ENCODE measurements around the gene PAIP1. TPM values are rescaled to one million over a fixed set of nuclear protein-coding genes. Genes with fewer than 3 reads are reported as not detected.

The PAIP1 gene
- total RNA-seq, 6 experiments from 2014 or later: 58.2 to 70.8 (median 67.1) TPM

DNA sequence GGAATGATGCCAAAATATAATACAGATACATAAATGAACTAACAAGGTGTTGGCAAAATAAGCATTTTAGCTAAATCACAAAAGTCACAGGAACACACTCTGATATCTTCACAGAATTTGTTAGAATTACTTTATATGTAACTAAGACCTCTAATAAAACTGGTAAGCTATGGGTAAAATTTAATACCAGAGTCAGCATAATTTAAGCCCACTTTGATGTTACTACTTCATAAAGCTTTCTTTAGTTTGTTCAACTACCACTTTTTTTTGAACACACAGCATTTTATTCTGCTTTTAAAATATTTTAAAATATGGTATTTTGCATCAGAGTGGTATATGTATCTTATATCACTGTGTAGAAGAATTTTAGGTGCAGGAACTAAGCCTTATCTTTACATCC lies 19.9 kb downstream of the PAIP1 start:
- no peaks in the 10 kb centered on the region for H3K9me3 Mint-ChIP-seq
- TF ChIP-seq CTCF (IDR thresholded peaks at IDR 0.05): no peak
- H3K4me3 Mint-ChIP-seq: no peak overlapping the region
- H3K27ac Mint-ChIP-seq: no peak overlapping the region
- H3K36me3 Mint-ChIP-seq (ENCODE audit: low read depth): peaks cover 43% of the 10 kb centered on the region
- no peak for DNase-seq
- no peaks in the 10 kb centered on the region for H3K27me3 Mint-ChIP-seq (ENCODE audit: insufficient read depth)
- no peaks in the 10 kb centered on the region for H3K4me1 Mint-ChIP-seq (ENCODE audit: low read depth)

- Mint-ChIP-seq H3K4me1 (ENCODE audit: low read depth) (no peaks in the 10 kb centered on the region), H3K27ac (no peak overlapping the region), H3K27me3 (ENCODE audit: insufficient read depth) (no peaks in the 10 kb centered on the region), H3K4me3 (no peak overlapping the region), H3K9me3 (no peaks in the 10 kb centered on the region), H3K36me3 (ENCODE audit: low read depth) (peaks cover 49% of the 10 kb centered on the region)
- no peak for DNase-seq
- TF ChIP-seq CTCF (IDR thresholded peaks at IDR 0.05): no peak
Measured at GRCh38 chr5:43533646-43534045, 23.2 kb downstream of the PAIP1 start.

GRCh38 chr5:43530648-43531047 lies 26.2 kb downstream of the PAIP1 start:
- Mint-ChIP-seq H3K4me1 (ENCODE audit: low read depth) (no peaks in the 10 kb centered on the region), H3K36me3 (ENCODE audit: low read depth) (peaks cover 52% of the 10 kb centered on the region), H3K4me3 (no peak overlapping the region), H3K27me3 (ENCODE audit: insufficient read depth) (no peaks in the 10 kb centered on the region; the same call in 1 of the 2 replicates), H3K9me3 (no peaks in the 10 kb centered on the region), H3K27ac (no peak overlapping the region)
- DNase-seq: no peak
- no peak for TF ChIP-seq CTCF (IDR thresholded peaks at IDR 0.05)

DNA sequence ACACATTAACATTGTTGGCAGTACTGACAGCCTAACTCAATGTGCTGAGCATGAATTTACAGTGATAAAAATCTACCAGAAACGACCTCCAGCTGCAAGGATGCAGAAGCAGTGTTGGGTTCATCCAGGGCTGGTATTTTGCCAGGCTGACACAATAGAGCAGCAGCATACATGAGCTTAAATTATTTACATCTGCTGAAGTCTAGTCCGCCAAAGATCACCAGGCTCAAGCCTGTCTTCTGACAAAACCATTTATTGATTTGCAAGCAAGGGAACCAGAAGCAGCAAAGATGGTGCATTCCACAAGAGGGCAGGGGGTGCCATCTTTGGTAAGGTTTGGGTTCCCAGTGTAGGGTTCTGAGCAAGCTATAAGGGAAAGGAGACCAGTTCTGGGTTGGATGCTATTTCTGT lies 33.2 kb downstream of the PAIP1 start:
- Mint-ChIP-seq H3K4me3 (no peak overlapping the region), H3K36me3 (ENCODE audit: low read depth) (peaks cover 35% of the 10 kb centered on the region), H3K9me3 (no peaks in the 10 kb centered on the region), H3K27ac (no peak overlapping the region), H3K4me1 (ENCODE audit: low read depth) (no peaks in the 10 kb centered on the region), H3K27me3 (ENCODE audit: insufficient read depth) (peaks cover 3% of the 10 kb centered on the region)
- no peak for DNase-seq
- no peak for TF ChIP-seq CTCF (IDR thresholded peaks at IDR 0.05)

- no peak overlapping the region for H3K4me3 Mint-ChIP-seq
Measured at GRCh38 chr5:43520615-43521014, 36.3 kb downstream of the PAIP1 start.

More at GRCh38 chr5:43520615-43521014, 36.3 kb downstream of the PAIP1 start:
- no peak for DNase-seq
- no peaks in the 10 kb centered on the region for H3K9me3 Mint-ChIP-seq
- H3K27ac Mint-ChIP-seq: no peak overlapping the region
- no peak for TF ChIP-seq CTCF (IDR thresholded peaks at IDR 0.05)
- H3K27me3 Mint-ChIP-seq (ENCODE audit: insufficient read depth): peaks cover 3% of the 10 kb centered on the region; the same call in 1 of the 2 replicates
- H3K4me1 Mint-ChIP-seq (ENCODE audit: low read depth): peaks cover 3% of the 10 kb centered on the region
- peaks cover 22% of the 10 kb centered on the region for H3K36me3 Mint-ChIP-seq (ENCODE audit: low read depth)
